Measurements from ENCODE around the gene STAG3.
A peak's percentile ranks its signal among the peaks of the same experiment; 100 is the strongest.

Gene STAG3

DNA sequence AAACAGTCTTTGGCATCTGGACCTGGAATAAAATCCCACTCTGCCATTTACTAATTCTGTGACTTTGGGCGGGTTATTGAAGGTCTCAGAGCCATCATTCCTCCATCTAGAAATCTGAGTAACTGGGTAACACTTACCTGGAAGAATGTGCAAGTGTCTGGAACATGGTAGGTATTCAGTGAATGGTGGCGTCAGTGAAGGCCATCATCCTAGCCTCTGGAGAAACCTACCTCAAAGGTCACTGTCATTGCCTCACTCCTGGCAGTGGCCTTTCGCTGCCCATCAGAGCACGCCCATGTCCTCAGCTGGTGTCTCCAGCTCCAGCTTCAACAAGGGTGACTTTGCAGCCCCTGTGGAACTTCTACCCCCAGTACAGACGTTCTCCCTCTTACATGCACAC, 13.8 kb upstream of the STAG3 start:
- Histone ChIP-seq H3K79me2 (ENCODE audit: control insufficient read depth, insufficient read depth, low read length) (no peaks in the 10 kb centered on the region), H3K79me1 (ENCODE audit: low read length) (no peaks in the 10 kb centered on the region), H3K4me3 (ENCODE audit: low read length) (no peak overlapping the region), H3K4me1 (ENCODE audit: control insufficient read depth, low read depth, low read length) (peaks cover 9% of the 10 kb centered on the region), H3K27ac (ENCODE audit: low read depth, low read length) (no peak overlapping the region), H2AK5ac (ENCODE audit: low read length) (no peak overlapping the region), H3K23ac (ENCODE audit: low read length) (no peak overlapping the region), H3K27me3 (ENCODE audit: insufficient read depth, low read length, poor library complexity) (no peaks in the 10 kb centered on the region), H3K36me3 (ENCODE audit: control insufficient read depth, insufficient read depth, low read length) (no peaks in the 10 kb centered on the region), H4K5ac (ENCODE audit: low read length) (no peak overlapping the region), H2BK5ac (ENCODE audit: low read length) (no peak overlapping the region), H3K18ac (ENCODE audit: low read length) (no peak overlapping the region), H3K9ac (ENCODE audit: low read length) (no peak overlapping the region), H2BK120ac (ENCODE audit: low read depth, low read length) (no peak overlapping the region), H3K4me2 (ENCODE audit: low read length) (no peak overlapping the region), H2BK15ac (replicated peaks; ENCODE audit: low read depth) (no peak overlapping the region), H3K56ac (ENCODE audit: low read length) (no peak overlapping the region), H3K4ac (ENCODE audit: low read depth, low read length) (no peak overlapping the region), H4K8ac (ENCODE audit: low read depth, low read length) (no peak overlapping the region)
- WGBS (ENCODE audit: extremely low coverage, insufficient coverage, low lambda C conversion rate), result no CpG with 5 or more reads among the region's 5 CpGs
- DNase-seq, result no peak

DNA sequence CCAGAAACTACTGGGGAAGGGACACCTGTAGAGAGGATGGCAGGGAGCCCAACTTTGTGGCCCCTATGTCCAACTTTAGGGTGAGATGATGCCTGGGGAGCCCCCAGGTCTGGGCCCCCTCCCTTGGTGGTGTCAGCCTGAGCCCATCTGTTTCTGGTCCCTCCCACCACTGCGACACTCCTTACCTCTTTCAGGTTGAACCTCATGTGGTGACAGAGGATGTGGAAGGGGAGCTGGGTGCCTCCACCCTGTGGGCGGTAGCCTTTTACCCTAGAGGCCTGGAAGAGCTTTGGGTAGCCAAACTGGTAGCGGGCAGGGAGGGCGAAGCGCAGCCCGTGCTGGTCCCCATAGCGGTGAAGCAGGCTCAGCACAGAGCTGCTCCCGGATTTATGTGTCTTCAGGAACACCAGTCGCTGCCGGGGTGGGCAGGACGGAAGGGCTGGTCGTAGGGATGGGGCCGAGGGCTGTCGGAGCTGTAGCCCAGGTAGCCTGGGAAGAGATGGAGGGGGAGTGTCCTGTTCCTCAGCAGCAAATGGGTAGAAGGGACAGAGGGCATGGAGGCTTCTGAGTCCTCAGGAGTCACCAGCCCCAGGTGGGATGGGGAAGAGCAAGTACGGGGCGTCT, 11.3 kb upstream of the STAG3 start:
- H3K27me3 ChIP-seq (ENCODE audit: insufficient read depth, low read length, poor library complexity), result no peaks in the 10 kb centered on the region
- no peak overlapping the region for H3K4ac ChIP-seq (ENCODE audit: low read depth, low read length)
- no peak for DNase-seq
- H2BK5ac ChIP-seq (ENCODE audit: low read length), result no peak overlapping the region
- no peaks in the 10 kb centered on the region for H3K79me1 ChIP-seq (ENCODE audit: low read length)
- H3K23ac ChIP-seq (ENCODE audit: low read length), result no peak overlapping the region
- peak overlapping the region; percentile 69 for H3K56ac ChIP-seq (ENCODE audit: low read length)
- no peak overlapping the region for H3K4me2 ChIP-seq (ENCODE audit: low read length)
- H3K79me2 ChIP-seq (ENCODE audit: control insufficient read depth, insufficient read depth, low read length), result no peaks in the 10 kb centered on the region
- H3K9ac ChIP-seq (ENCODE audit: low read length), result peak overlapping the region; percentile 34
- peak overlapping the region; percentile 14 for H3K27ac ChIP-seq (ENCODE audit: low read depth, low read length)
- no peak overlapping the region for H3K4me3 ChIP-seq (ENCODE audit: low read length)
- H3K18ac ChIP-seq (ENCODE audit: low read length), result peak overlapping the region; percentile 2
- H3K36me3 ChIP-seq (ENCODE audit: control insufficient read depth, insufficient read depth, low read length), result no peaks in the 10 kb centered on the region
- no CpG with 5 or more reads among the region's 16 CpGs for WGBS (ENCODE audit: extremely low coverage, insufficient coverage, low lambda C conversion rate)
- H2AK5ac ChIP-seq (ENCODE audit: low read length), result no peak overlapping the region
- H4K5ac ChIP-seq (ENCODE audit: low read length), result no peak overlapping the region
- no peak overlapping the region for H2BK120ac ChIP-seq (ENCODE audit: low read depth, low read length)
- H4K8ac ChIP-seq (ENCODE audit: low read depth, low read length), result no peak overlapping the region
- H2BK15ac ChIP-seq (replicated peaks; ENCODE audit: low read depth), result no peak overlapping the region
- peaks cover 11% of the 10 kb centered on the region for H3K4me1 ChIP-seq (ENCODE audit: control insufficient read depth, low read depth, low read length)

DNA sequence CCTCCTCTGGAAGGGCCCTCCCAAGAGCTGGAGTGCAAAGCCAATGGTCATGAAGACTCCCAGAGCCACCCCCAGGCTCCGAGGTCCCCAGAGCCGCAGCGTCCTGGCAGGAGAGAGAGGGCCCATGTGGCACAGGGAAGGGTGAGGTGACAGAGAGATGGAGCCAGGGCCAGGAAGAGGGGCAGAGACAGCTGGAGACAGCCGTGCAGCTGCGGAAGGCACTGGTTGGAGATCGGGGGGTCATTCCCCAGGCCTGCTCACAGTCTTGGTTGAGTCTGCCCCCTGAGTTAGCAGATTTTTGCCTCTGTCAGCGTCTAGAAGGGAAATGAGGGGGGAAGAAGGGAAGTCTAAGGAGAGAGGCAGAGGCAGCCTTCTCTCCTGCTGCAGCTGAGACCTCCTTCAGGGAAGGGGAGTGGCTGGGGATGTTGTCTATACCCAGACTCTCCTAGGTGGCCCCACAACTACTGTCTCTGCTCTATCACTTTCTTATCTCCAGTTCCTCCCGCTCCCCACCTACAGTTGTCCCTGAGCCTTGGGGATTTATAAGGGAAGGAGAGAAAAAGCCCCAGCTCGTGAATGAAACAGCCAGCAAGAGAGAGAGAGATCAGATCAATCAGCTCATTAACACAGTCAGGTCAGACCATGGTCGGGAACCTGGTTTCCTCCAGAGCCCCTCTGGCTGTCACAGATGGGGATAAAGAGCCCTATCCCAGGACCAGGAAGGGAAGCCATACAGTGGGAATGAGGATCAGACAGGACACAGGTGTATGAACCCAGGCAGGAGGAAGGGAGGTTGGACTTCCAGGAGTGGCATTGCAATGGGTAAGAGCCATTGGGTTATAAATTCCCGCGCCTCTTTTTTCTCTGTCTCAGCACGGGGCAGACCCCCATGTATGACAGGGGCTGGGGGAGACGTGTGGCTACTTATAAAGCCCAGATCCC, 10.5 kb upstream of the STAG3 start:
- Histone ChIP-seq H3K23ac (ENCODE audit: low read length) (no peak overlapping the region), H3K27me3 (ENCODE audit: insufficient read depth, low read length, poor library complexity) (no peaks in the 10 kb centered on the region), H3K18ac (ENCODE audit: low read length) (no peak overlapping the region), H2BK120ac (ENCODE audit: low read depth, low read length) (no peak overlapping the region), H3K4me1 (ENCODE audit: control insufficient read depth, low read depth, low read length) (peaks cover 11% of the 10 kb centered on the region), H3K27ac (ENCODE audit: low read depth, low read length) (peak overlapping the region; percentile 32), H3K4ac (ENCODE audit: low read depth, low read length) (no peak overlapping the region), H4K5ac (ENCODE audit: low read length) (no peak overlapping the region), H4K8ac (ENCODE audit: low read depth, low read length) (no peak overlapping the region), H3K79me2 (ENCODE audit: control insufficient read depth, insufficient read depth, low read length) (no peaks in the 10 kb centered on the region), H2AK5ac (ENCODE audit: low read length) (no peak overlapping the region), H3K79me1 (ENCODE audit: low read length) (no peaks in the 10 kb centered on the region), H3K4me2 (ENCODE audit: low read length) (peak overlapping the region; percentile 91), H2BK5ac (ENCODE audit: low read length) (peak overlapping the region; percentile 36), H3K4me3 (ENCODE audit: low read length) (no peak overlapping the region), H3K56ac (ENCODE audit: low read length) (peak overlapping the region; percentile 69), H3K9ac (ENCODE audit: low read length) (peak overlapping the region; percentile 66), H3K36me3 (ENCODE audit: control insufficient read depth, insufficient read depth, low read length) (no peaks in the 10 kb centered on the region), H2BK15ac (replicated peaks; ENCODE audit: low read depth) (no peak overlapping the region)
- WGBS (ENCODE audit: extremely low coverage, insufficient coverage, low lambda C conversion rate), result no CpG with 5 or more reads among the region's 14 CpGs
- DNase-seq, result peak; percentile 75

DNA sequence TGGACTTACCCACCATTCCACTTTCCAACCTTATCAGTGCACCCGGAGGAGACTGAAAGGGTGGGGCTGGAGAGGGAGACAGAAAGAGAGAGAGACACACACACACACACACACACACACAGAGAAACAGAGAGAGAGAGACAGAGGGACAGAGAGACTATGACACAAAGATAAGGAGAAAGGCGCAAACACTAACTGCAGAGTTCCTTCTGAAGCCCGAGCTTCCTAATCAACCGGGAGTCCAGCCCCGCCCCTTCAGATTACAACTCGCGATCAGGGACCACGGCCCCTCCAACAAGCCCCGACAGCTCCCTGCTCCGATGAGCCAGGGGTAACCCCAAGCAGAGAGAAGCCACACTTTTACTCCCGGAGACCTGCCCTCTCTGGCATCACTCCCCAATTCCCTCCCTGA, 9.8 kb upstream of the STAG3 start:
- H4K8ac ChIP-seq (ENCODE audit: low read depth, low read length), result no peak overlapping the region
- H3K79me1 ChIP-seq (ENCODE audit: low read length), result no peaks in the 10 kb centered on the region
- peaks cover 11% of the 10 kb centered on the region for H3K4me1 ChIP-seq (ENCODE audit: control insufficient read depth, low read depth, low read length)
- H3K27me3 ChIP-seq (ENCODE audit: insufficient read depth, low read length, poor library complexity), result no peaks in the 10 kb centered on the region
- peak overlapping the region; percentile 83 for H3K56ac ChIP-seq (ENCODE audit: low read length)
- H3K36me3 ChIP-seq (ENCODE audit: control insufficient read depth, insufficient read depth, low read length), result no peaks in the 10 kb centered on the region
- no peaks in the 10 kb centered on the region for H3K79me2 ChIP-seq (ENCODE audit: control insufficient read depth, insufficient read depth, low read length)
- H3K9ac ChIP-seq (ENCODE audit: low read length), result peak overlapping the region; percentile 66
- peak overlapping the region; percentile 33 for H3K27ac ChIP-seq (ENCODE audit: low read depth, low read length)
- H3K23ac ChIP-seq (ENCODE audit: low read length), result no peak overlapping the region
- no peak overlapping the region for H2BK15ac ChIP-seq (replicated peaks; ENCODE audit: low read depth)
- peak; percentile 62 for DNase-seq
- peak overlapping the region; percentile 11 for H3K4ac ChIP-seq (ENCODE audit: low read depth, low read length)
- H3K4me3 ChIP-seq (ENCODE audit: low read length), result peak overlapping the region; percentile 32
- no peak overlapping the region for H2BK120ac ChIP-seq (ENCODE audit: low read depth, low read length)
- no CpG with 5 or more reads among the region's 11 CpGs for WGBS (ENCODE audit: extremely low coverage, insufficient coverage, low lambda C conversion rate)
- H4K5ac ChIP-seq (ENCODE audit: low read length), result no peak overlapping the region
- H3K4me2 ChIP-seq (ENCODE audit: low read length), result peak overlapping the region; percentile 91
- peak overlapping the region; percentile 8 for H3K18ac ChIP-seq (ENCODE audit: low read length)
- H2BK5ac ChIP-seq (ENCODE audit: low read length), result peak overlapping the region; percentile 58
- H2AK5ac ChIP-seq (ENCODE audit: low read length), result no peak overlapping the region

DNA sequence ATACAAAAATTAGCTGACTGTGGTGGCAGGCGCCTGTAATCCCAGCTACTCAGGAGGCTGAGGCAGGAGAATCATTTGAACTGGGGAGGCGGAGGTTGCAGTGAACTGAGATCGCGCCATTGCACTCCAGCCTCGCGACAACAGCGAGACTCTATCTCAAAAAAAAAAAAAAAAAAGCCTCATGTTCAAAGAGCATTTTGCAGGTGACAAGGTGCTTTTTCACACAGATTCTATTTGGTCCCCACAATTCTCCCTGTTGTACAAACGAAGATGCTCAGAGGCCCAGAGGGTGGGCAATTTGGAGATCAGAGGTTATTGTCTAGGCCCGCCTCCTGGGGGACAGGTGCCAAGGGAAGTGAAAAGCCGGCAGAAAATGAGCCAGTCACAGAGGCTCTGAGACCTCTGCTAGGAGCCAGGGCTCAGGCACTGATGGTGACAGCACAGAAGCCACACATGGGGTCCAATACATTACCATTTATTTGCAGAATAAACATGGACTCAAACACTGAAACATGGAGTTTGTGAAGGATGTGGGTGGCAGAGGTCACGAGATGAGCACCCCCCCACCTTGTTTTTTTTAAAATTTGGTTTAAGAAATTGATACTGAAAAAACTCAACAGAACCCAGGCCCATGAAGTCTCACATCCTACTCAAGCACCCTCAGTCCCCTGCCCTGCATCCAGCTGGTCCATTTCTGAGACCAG, 8.4 kb upstream of the STAG3 start:
- Histone ChIP-seq H2AK5ac (ENCODE audit: low read length) (no peak overlapping the region), H3K27ac (ENCODE audit: low read depth, low read length) (no peak overlapping the region), H3K18ac (ENCODE audit: low read length) (no peak overlapping the region), H3K4me3 (ENCODE audit: low read length) (no peak overlapping the region), H3K27me3 (ENCODE audit: insufficient read depth, low read length, poor library complexity) (no peaks in the 10 kb centered on the region), H3K4me1 (ENCODE audit: control insufficient read depth, low read depth, low read length) (peaks cover 11% of the 10 kb centered on the region), H3K36me3 (ENCODE audit: control insufficient read depth, insufficient read depth, low read length) (no peaks in the 10 kb centered on the region), H4K8ac (ENCODE audit: low read depth, low read length) (no peak overlapping the region), H3K9ac (ENCODE audit: low read length) (no peak overlapping the region), H3K23ac (ENCODE audit: low read length) (no peak overlapping the region), H3K56ac (ENCODE audit: low read length) (no peak overlapping the region), H3K4ac (ENCODE audit: low read depth, low read length) (no peak overlapping the region), H3K79me2 (ENCODE audit: control insufficient read depth, insufficient read depth, low read length) (no peaks in the 10 kb centered on the region), H4K5ac (ENCODE audit: low read length) (no peak overlapping the region), H2BK5ac (ENCODE audit: low read length) (no peak overlapping the region), H3K79me1 (ENCODE audit: low read length) (no peaks in the 10 kb centered on the region), H2BK120ac (ENCODE audit: low read depth, low read length) (no peak overlapping the region), H3K4me2 (ENCODE audit: low read length) (no peak overlapping the region), H2BK15ac (replicated peaks; ENCODE audit: low read depth) (no peak overlapping the region)
- no peak for DNase-seq
- no CpG with 5 or more reads among the region's 11 CpGs for WGBS (ENCODE audit: extremely low coverage, insufficient coverage, low lambda C conversion rate)

All from mesendoderm (in vitro differentiated cells).